ENCODE measurements around the gene GFOD2.

GRCh38 chr16:67664258-67664657, 54.9 kb downstream of the GFOD2 start:
- no peak for TF ChIP-seq CTCF (IDR thresholded peaks at IDR 0.05; ENCODE audit: poor library complexity)
- TF ChIP-seq EZH2 (IDR thresholded peaks at IDR 0.05; ENCODE audit: borderline replicate concordance) = no peak

Data from hepatocyte (in vitro differentiated cells).